HEK293 (cell line): Measurements from ENCODE around the gene ME2.

Experiments
- BCL6B ChIP-seq: fragments of 450-650 bp; formaldehyde crosslinking; IDR thresholded peaks from 2 replicates; pipeline ENCODE4 v1.5.1; 2017; ENCODE audit warnings: missing biosample characterization, missing genetic modification characterization
- IKZF3 ChIP-seq: fragments of 450-650 bp; IDR thresholded peaks from 2 replicates; pipeline ENCODE4 v1.5.0; 2018; ENCODE audit warnings: missing biosample characterization, mild to moderate bottlenecking, missing genetic modification characterization, moderate library complexity
- MZF1 ChIP-seq: fragments of 450-650 bp; formaldehyde crosslinking; IDR thresholded peaks from 2 replicates; pipeline ENCODE4 v1.5.1; 2017; ENCODE audit warnings: missing biosample characterization, missing genetic modification characterization, borderline replicate concordance
- OSR2 ChIP-seq: fragments of 450-650 bp; formaldehyde crosslinking; IDR thresholded peaks from 2 replicates; pipeline ENCODE4 v1.5.1; 2016; ENCODE audit warnings: missing biosample characterization, missing genetic modification characterization
- PBX3 ChIP-seq: sonication (generic); formaldehyde crosslinking; IDR thresholded peaks from 2 replicates; pipeline ENCODE4 v1.8.1; 2022; ENCODE audit warnings: mild to moderate bottlenecking, moderate library complexity, missing genetic modification reagents
- REST ChIP-seq: fragments of 450-650 bp; formaldehyde crosslinking; IDR thresholded peaks from 2 replicates; pipeline ENCODE4 v1.5.1; 2016; ENCODE audit warnings: missing biosample characterization, missing genetic modification characterization
- SCRT1 ChIP-seq: fragments of 450-650 bp; formaldehyde crosslinking; IDR thresholded peaks from 2 replicates; pipeline ENCODE4 v1.5.1; 2016; ENCODE audit warnings: missing biosample characterization, missing genetic modification characterization, borderline replicate concordance
- SP3 ChIP-seq: fragments of 450-650 bp; formaldehyde crosslinking; IDR thresholded peaks from 2 replicates; pipeline ENCODE4 v1.5.1; 2016; ENCODE audit warnings: missing biosample characterization, missing genetic modification characterization
- WT1 ChIP-seq: fragments of 450-650 bp; formaldehyde crosslinking; IDR thresholded peaks from 2 replicates; pipeline ENCODE4 v1.5.1; 2016; ENCODE audit warnings: missing biosample characterization, missing genetic modification characterization
- ZBTB17 ChIP-seq: fragments of 450-650 bp; formaldehyde crosslinking; IDR thresholded peaks from 2 replicates; pipeline ENCODE4 v1.5.1; 2016; ENCODE audit warnings: missing biosample characterization, missing genetic modification characterization
- ZBTB44 ChIP-seq: fragments of 450-650 bp; IDR thresholded peaks from 2 replicates; pipeline ENCODE4 v1.5.1; 2018; ENCODE audit warnings: missing biosample characterization, mild to moderate bottlenecking, missing genetic modification characterization
- ZFP69B ChIP-seq: fragments of 450-650 bp; formaldehyde crosslinking; IDR thresholded peaks from 2 replicates; pipeline ENCODE4 v1.5.1; 2016; ENCODE audit warnings: missing biosample characterization, missing genetic modification characterization
- ZIC2 ChIP-seq: fragments of 450-650 bp; formaldehyde crosslinking; IDR thresholded peaks from 2 replicates; pipeline ENCODE4 v1.5.1; 2016; ENCODE audit warnings: missing biosample characterization, missing genetic modification characterization
- ZNF133 ChIP-seq: fragments of 450-650 bp; formaldehyde crosslinking; IDR thresholded peaks from 2 replicates; pipeline ENCODE4 v1.5.1; 2016; ENCODE audit warnings: missing biosample characterization, missing genetic modification characterization
- ZNF148 ChIP-seq: fragments of 450-650 bp; formaldehyde crosslinking; IDR thresholded peaks from 2 replicates; pipeline ENCODE4 v1.5.0; 2017; ENCODE audit warnings: missing biosample characterization, missing genetic modification characterization, borderline replicate concordance
- ZNF24 ChIP-seq: fragments of 450-650 bp; formaldehyde crosslinking; IDR thresholded peaks from 2 replicates; pipeline ENCODE4 v1.5.1; 2016; ENCODE audit warnings: missing biosample characterization, missing genetic modification characterization
- ZNF394 ChIP-seq: fragments of 450-650 bp; formaldehyde crosslinking; IDR thresholded peaks from 2 replicates; pipeline ENCODE4 v1.5.1; 2016; ENCODE audit warnings: missing biosample characterization, missing genetic modification characterization, mild to moderate bottlenecking, moderate library complexity, borderline replicate concordance
- ZNF416 ChIP-seq: fragments of 450-650 bp; formaldehyde crosslinking; IDR thresholded peaks from 2 replicates; pipeline ENCODE4 v1.5.1; 2016; ENCODE audit warnings: missing biosample characterization, missing genetic modification characterization
- ZNF449 ChIP-seq: fragments of 450-650 bp; formaldehyde crosslinking; IDR thresholded peaks from 2 replicates; pipeline ENCODE4 v1.5.1; 2017; ENCODE audit warnings: missing biosample characterization, mild to moderate bottlenecking, missing genetic modification characterization, moderate library complexity
- ZNF514 ChIP-seq: fragments of 450-650 bp; formaldehyde crosslinking; IDR thresholded peaks from 2 replicates; pipeline ENCODE4 v1.5.1; 2016; ENCODE audit warnings: missing biosample characterization, missing genetic modification characterization
- ZNF548 ChIP-seq: fragments of 450-650 bp; formaldehyde crosslinking; IDR thresholded peaks from 2 replicates; pipeline ENCODE4 v1.5.1; 2016; ENCODE audit warnings: missing biosample characterization, missing genetic modification characterization
- ZNF692 ChIP-seq: fragments of 450-650 bp; formaldehyde crosslinking; IDR thresholded peaks from 2 replicates; pipeline ENCODE4 v1.5.1; 2016; ENCODE audit warnings: missing biosample characterization, missing genetic modification characterization
- ZNF76 ChIP-seq: fragments of 450-650 bp; formaldehyde crosslinking; IDR thresholded peaks from 2 replicates; pipeline ENCODE4; 2016; ENCODE audit warnings: low read depth, missing biosample characterization, missing genetic modification characterization, borderline replicate concordance
- ZNF792 ChIP-seq: fragments of 450-650 bp; formaldehyde crosslinking; IDR thresholded peaks from 2 replicates; pipeline ENCODE4 v1.5.1; 2016; ENCODE audit warnings: missing biosample characterization, missing genetic modification characterization
- ZNF830 ChIP-seq: fragments of 450-650 bp; IDR thresholded peaks from 2 replicates; pipeline ENCODE4 v1.5.0; 2018; ENCODE audit warnings: missing biosample characterization, missing genetic modification characterization, low read depth, mild to moderate bottlenecking, moderate library complexity

ME2 gene

GRCh38 chr18:50878345-50879301 is at the start of gene ME2 (continued):
- TF ChIP-seq ZNF514 (tag by site-specific recombination) (no peak), BCL6B (tag by site-specific recombination) (no peak), ZNF416 (tag by site-specific recombination) (no peak), ZNF830 (no peak), ZBTB17 (tag by site-specific recombination) (peak; percentile 90), PBX3 (peak; percentile 97), MZF1 (no peak), ZNF76 (tag by site-specific recombination) (peak; percentile 54; the same call in 1 of the 2 replicates), ZBTB44 (tag by site-specific recombination) (no peak), ZNF548 (no peak), SP3 (tag by site-specific recombination) (peak; percentile 86), REST (peak; percentile 39; the same call in 1 of the 2 replicates), ZNF792 (tag by site-specific recombination) (no peak), SCRT1 (tag by site-specific recombination) (no peak), ZIC2 (peak; percentile 23; the same call in 1 of the 2 replicates), ZNF692 (peak; percentile 92), ZNF133 (no peak), ZNF394 (tag by site-specific recombination) (peak; percentile 47; the same call in 1 of the 2 replicates), ZNF449 (peak; percentile 42; the same call in 1 of the 2 replicates), ZNF148 (tag by site-specific recombination) (no peak), ZNF24 (tag by site-specific recombination) (peak; percentile 70), OSR2 (no peak), IKZF3 (tag by site-specific recombination) (peak; percentile 5; the same call in 1 of the 2 replicates), ZFP69B (tag by site-specific recombination) (peak; percentile 67; the same call in 1 of the 2 replicates), WT1 (peak; percentile 11; the same call in 1 of the 2 replicates)
